CD4-positive, alpha-beta T cell treated with Interleukin-4 for 4 hours (primary cell): ENCODE measurements around the gene LIN7B.
"Not testable (repeated sequence)": the region's sequence is repeated elsewhere in the genome, so short reads cannot be mapped to it uniquely, and the experiment has no call there.

ENCODE experiments used
- DNase-seq: peaks from one replicate; pipeline ENCODE4 v3.0.0-alpha.2; 2020

The LIN7B gene

GRCh38 chr19:49113762-49114629 lies at the start of gene LIN7B:
TSS of gene LIN7B (plus strand) at chr19:49114370. CDS start at chr19:49114405, 35 bp downstream.
- peak; percentile 59 for DNase-seq

GRCh38 chr19:49064768-49065611 lies 49.2 kb upstream of the LIN7B start, which contains the start of gene NTF4:
TSS of gene NTF4 (minus strand) at chr19:49064818. CDS start at chr19:49061997, 2,821 bp downstream.
- no peak for DNase-seq

- no peak for DNase-seq
These were observed 48.2 kb upstream of the LIN7B start for GRCh38 chr19:49065905-49066512.

- no peak for DNase-seq
These were observed 46.6 kb upstream of the LIN7B start for GRCh38 chr19:49067554-49067953.

- no peak for DNase-seq
These were observed 45.1 kb upstream of the LIN7B start for GRCh38 chr19:49069026-49069425.

GRCh38 chr19:49070416-49070815 lies 43.8 kb upstream of the LIN7B start:
- DNase-seq = no peak

GRCh38 chr19:49071860-49072547 lies 42.2 kb upstream of the LIN7B start:
- no peak for DNase-seq

- no peak for DNase-seq
These were observed 40.4 kb upstream of the LIN7B start for GRCh38 chr19:49073514-49074378.

GRCh38 chr19:49074869-49075268 lies 39.3 kb upstream of the LIN7B start:
- not testable (repeated sequence) for DNase-seq

GRCh38 chr19:49080392-49080791 lies 33.8 kb upstream of the LIN7B start:
- DNase-seq = no peak

- DNase-seq = no peak
These were observed 32.9 kb upstream of the LIN7B start for GRCh38 chr19:49081273-49081672.

GRCh38 chr19:49084206-49085019 lies 29.8 kb upstream of the LIN7B start:
- no peak for DNase-seq

GRCh38 chr19:49085020-49085867 lies 28.9 kb upstream of the LIN7B start, which contains the start of gene SNRNP70:
TSS of gene SNRNP70 (plus strand) at chr19:49085451. CDS start at chr19:49086415, 964 bp downstream.
- peak; percentile 100 for DNase-seq

- no peak for DNase-seq
These were observed 28.3 kb upstream of the LIN7B start for GRCh38 chr19:49085868-49086232.

GRCh38 chr19:49086296-49086695 lies 27.9 kb upstream of the LIN7B start:
- no peak for DNase-seq

GRCh38 chr19:49091391-49092038 lies 22.7 kb upstream of the LIN7B start:
- no peak for DNase-seq

- no peak for DNase-seq
These were observed 21.5 kb upstream of the LIN7B start for GRCh38 chr19:49092686-49093085.

- DNase-seq = no peak
These were observed 19.4 kb upstream of the LIN7B start for GRCh38 chr19:49094505-49095482.
